A204.1 (cell line): ENCODE data around the gene IL31RA.

Source experiments
- FAIRE-seq: peaks from 2 replicates; lab custom pipeline; 2012; peaks lifted over from hg19 to GRCh38; lab: Jason Lieb, UNC

Gene IL31RA

DNA sequence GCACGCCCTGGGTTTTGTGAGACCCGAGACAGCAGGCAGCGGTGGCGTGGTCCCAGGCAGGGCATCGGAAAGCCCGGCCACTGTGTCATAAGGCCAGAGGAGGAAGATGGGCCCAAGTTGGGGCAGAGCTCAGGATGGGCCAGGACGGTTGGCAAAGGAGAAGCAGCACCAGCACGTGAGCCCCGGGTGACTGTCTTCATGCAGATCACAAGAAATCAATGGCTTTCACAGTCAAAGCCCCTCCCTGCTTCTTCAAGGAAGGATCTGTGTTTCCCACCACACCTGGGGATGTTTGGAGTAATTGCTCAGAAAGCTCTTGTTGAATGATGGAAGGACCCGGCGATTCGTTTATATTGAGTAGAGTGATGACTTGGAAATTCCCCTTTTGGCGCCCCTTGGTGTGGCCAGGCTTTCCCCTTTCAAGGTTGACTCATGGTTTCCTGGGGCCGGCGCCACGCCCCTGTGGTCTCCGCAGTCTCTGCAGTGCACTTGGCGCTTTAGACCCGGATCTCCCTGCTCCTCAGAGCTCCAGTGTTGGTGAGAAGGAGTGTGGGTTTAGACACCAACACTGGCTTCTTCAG, 52.1 kb downstream of the IL31RA start:
- FAIRE-seq, result no peak

DNA sequence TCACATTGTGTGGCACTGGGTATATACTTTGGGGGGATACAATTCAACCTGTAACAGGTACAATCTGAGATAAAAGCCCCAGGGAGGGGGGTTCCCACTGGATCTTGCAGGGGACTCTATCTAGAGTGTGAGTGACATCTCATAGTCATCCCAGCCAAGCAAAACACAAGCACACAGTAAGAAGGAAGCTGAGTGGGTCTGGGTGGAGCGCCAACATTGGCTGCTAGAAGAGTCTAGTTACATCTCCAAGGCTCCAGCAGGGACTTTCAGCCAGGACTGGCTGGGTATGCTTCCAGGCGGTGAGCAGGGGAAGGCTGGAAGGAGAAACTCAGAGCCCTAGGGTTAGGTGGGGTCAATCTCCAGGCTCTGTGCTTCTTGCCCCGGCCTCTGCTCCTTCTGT, 53.0 kb downstream of the IL31RA start:
- FAIRE-seq, result no peak

DNA sequence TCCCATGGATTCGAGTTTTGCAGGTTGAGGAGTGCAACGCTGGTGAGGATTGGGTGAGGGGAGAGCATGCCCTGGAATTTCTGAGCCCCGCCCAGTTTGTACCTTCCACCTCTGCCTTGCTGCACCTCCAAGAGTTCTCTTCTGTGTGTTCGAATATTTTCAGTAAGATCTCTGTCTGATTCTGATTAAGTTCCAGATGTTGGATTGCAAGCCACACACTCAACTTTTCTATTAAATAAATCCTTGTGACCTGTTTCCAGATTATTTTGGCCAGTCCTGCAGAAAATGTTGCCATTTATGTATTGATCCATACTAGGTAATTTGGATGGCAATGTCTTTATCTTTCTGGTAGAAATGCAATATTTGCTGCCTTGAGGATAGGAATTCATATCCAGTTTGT, 54.1 kb downstream of the IL31RA start:
- no peak for FAIRE-seq

DNA sequence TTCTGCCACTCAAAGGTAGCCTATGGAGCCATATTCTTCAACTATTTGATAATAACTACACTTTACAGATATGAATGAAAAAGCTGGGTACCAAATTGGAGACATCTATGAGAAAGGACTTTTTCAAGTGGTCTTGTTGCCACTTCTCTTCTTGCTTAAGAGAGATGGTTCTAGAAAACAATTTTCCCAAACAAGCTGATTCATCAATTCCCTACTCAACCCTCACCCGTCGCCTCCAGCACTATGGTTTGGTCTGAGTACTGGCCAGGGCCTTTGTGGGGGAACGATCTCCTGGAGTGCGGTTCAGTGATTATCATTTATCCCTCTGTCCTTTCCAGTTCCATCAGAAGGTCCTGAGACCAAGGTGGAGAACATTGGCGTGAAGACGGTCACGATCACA, 56.8 kb downstream of the IL31RA start:
- FAIRE-seq, result no peak

DNA sequence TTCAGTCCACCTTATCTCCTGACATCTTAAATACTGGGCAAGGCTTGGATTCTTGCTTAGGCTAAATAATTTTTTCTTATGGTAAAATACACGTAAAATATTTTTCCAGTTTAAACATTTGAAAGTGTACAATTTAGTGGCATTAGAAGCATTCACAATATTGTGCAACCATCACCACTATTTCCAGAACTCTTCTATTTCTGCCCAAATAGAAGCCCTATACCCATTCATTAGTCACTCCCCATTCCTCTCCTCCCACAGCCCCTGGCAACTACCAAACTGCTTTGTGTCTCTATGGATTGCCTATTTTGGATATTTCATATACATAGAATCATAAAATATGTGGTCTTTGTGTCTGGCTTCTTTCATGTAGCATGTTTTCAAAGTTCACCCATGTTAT, 57.6 kb downstream of the IL31RA start:
- no peak for FAIRE-seq

DNA sequence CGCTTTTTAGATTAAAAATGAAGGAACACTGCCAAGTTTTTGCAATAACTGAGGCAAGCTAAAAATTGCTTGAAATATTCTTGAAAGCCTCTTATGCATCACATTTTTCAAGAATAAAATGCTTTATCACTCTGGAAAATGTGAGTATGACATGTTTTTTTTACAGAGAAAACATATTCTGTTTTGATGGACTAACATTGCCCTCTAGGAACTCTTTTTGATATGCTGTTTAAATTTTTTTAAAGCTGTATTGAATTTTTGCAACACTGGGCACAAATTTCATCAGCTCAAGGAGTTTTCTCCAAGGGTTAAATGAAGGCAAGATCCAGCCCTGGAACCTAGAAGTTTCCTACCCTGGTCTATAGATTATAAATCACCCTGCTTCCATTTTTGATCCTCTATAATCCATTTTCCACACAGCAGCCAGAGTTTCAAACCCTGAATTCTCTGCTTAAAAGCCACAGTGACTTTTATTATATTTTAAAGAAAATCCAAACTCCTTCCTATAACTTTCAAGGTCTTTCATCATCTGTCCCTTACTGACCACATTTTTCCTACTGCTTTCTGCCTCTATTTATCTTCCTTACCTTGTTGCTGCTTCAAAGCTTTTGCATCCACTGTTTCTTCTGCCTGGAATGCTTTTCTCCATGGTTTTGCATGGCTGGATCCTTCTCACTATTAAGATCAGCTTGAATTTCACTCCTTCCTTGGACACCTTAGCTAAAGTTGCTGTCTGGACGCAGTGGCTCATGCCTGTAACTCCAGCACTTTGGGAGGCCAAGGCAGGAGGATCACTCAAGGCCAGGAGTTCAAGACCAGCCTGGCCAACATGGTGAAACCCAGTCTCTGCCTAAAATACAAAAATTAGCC, 60.9 kb downstream of the IL31RA start:
- no peak for FAIRE-seq

DNA sequence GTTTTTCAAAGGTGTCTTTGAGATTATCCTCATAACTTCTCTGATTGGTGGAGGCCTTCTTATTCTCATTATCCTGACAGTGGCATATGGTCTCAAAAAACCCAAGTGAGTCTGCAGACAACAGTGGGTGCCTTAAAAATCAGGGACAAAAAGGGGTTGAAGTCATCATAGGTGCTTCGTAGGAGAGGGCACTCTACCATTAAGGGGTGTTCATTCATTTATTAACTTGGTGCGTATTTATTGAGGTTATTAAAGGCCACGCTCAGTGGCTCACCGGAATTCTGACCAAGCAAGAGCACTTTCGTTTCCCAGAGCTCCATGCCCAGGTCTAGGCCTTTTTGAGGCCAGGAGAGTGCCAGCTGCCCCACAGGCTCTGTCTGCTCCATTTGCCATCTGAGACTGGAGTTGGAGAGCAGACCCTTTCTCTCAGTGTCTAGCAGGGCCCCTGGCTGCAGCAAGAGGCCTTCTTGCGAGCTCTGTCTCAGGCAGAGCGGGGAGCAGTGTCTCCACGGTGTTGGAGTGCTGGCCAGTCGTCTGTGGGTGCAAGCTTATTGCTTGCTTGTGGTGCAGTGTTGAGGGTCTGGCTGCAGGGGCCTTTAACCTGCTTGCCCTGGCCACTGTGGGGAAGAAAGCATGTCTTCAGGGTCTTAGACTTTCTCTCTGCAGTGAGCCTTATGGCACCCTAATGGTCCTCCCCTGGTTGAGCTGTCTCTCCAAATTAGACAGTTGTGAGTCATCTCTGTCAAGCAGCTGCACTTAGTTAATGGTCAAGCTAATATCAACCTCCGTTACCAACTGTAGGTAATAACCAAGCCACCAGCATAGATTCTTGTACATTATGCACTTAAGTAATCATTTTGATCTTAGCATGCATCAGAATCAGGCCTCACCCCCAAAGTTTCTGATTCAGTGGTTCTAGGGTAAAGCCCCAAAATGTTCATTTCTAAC, 62.6 kb downstream of the IL31RA start:
- no peak for FAIRE-seq

DNA sequence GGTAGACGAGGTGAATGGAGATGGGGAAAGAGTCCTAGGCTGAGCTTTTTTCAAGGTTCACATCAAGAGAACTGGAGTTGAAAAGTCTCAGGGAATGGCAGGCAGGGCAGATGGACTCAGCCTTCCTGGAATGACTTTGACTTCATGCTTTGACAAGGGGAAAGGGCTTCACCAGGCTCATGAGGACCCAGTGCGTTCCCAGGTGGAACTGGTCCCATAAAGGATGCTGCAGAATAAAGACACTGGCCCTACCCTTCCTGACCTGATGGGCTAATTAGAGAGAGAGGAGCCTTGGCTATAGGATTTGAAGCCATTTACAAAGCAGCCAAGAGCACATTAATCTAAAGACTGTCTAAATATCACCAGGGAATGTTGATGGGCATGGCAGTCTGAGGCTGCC, 63.8 kb downstream of the IL31RA start:
- no peak for FAIRE-seq

DNA sequence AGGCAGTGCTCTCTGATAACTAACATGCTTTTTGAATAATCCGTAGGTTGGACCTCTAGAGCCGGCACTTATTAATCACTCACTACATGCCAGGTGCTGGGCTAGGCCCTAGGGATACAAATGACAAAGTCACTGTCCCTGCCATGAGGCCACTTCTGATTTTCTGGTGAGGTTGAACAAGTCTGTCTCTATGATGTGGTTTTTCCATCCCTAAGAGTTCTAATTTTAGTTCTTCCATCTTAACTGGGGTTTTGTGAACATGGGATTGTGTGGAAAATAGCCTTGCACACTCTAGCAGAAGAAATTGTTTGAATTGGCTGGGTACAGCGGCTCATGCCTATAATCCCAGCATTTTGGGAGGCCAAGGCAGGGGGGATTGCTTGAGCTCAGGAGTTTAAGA, 64.6 kb downstream of the IL31RA start:
- FAIRE-seq, result no peak

DNA sequence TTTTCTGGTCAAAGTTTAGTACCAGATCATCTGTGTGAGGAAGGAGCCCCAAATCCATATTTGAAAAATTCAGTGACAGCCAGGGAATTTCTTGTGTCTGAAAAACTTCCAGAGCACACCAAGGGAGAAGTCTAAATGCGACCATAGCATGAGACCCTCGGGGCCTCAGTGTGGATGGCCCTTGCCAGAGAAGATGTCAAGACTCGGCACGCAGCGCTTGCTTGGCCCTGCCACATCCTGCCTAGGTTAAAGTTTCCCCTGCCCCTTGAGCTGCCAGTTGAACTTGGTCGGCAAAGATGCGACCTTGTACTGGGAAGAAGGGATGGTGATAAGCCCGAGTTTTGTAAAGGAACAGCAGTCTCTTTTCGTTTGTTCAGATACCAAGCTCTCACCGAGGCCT, 65.8 kb downstream of the IL31RA start:
- FAIRE-seq, result no peak

DNA sequence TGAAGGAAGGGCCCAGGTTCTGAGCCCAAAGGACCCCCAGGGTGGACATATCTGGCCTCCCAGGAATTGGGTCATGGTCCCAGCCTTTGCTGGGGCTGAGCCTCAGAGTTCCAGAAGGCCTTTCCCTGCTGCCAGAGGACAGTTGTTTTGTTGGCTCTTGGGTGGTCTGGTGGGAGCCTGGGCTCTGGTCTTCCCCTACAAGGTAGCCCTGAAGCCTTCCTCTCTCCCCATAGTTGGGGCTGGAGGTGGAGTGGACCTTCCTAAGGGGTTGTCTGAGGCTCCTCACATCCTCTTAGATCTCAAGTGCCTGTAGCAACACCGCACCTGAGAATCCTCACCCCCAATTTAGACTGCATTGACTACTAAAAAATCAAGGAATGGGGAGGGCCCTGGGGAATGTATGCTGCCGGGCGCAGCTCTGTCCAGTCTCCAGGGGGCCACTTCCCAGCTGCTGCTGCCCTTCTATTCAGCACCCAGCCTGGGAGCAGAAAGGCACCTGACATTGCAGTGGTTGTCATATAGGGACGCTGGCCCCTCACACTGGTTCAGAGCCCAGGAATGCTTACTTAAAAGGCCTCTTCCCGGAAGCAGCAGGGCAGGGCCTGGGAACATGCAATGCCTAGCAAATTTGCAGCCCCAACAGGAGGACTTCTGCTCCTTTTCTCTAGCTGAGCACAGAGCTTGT, 66.4 kb downstream of the IL31RA start:
- no peak for FAIRE-seq

DNA sequence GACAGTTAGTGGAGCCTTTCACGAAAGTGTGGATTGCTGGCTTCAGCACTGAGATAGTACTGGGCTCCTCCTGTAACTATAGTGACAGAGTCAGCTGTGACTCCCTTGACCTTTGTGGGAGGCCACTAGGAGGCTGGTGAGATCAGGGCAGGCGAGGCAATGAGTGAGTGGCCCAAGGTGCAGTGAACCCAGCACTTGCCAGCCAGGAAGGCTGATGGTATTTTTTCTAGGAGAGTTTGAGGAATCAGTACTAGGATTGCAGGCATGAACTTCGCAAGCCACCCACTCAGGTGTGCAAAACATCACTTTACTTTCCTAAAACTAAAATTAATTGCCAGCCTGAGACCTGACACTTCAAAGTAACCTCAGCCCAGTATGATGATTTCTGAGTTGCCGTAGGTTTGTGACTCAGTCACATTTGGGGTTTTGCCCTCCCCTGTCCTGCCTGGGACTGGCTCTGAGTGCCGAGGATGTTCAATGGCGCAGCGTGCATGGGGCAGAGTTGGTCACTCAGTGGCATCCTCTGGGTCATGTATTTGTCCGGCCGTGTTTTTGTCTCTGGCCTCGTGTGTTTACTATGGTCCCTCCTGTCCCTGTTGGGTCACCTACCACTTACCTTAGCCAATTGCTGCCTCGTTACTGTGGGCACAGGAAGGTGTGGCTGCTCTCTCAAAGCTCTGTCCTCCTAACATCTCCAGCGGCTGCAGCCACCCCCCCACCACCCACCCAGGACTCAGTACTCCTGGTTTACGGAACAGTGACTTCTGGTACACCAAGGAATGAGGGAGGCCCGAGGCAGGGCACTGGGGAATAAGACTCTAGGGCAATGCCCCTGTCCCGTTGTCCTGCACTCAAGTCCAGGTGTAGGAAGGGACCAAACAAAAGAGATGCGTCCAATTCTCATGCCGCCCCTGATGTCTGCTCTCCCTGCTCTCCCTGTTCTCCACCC, 67.2 kb downstream of the IL31RA start:
- no peak for FAIRE-seq

DNA sequence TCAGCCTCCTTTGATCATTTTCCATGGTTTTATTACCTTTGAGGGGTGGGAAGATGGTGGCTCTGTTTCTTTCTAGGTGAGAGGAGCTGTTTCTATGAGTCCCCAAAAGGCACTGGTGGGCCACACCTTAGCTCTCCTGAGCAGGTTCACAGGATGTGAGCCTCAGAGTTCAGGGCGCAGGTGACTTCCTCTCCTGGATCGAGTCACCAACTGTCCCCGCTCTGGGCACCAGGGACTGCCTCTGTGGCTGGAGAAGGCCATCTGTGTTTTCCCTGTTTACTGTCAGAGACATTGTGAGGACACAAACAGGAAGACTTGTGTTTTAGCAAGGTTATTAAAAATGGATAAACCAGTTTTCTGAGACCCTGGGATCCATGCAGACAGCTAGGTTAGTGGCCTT, 68.5 kb downstream of the IL31RA start:
- no peak for FAIRE-seq

DNA sequence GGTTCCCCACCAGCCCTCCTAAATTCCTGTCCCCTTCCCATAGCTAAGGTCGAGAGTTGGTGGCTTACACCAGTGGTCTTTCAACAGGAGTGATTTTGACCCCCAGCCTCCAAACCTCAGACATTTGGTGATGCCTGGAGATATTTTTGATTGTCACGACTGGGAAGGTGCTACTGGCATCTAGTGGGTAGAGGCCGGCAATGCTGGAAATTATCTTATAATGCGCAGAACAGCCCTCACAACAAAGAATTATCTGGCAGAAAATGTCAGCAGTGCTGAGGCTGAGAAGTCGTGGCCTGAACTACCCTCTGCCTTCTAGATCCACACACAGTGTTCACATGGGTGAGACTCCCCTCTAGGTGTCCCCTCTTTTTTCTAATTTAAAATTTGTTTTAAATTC, 69.6 kb downstream of the IL31RA start:
- no peak for FAIRE-seq

DNA sequence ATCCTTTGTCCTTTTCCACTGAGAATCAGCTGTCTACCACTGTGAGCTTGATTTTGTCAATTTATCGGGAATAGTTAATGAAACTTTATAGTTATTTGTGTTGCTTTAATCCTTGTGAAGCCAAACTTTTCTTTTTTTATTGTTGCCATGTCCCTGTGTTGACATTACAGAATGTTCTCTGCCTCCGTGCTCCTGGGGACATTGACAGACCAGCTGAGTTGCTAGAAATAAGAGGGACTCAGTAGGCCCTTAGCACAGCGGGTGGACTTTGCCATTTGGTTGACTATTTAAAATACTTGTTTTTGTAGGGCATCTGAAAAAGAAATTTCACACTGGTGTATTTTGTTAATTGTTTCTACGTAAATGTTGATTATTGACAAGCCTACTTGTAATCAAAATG, 70.5 kb downstream of the IL31RA start:
- FAIRE-seq, result no peak

DNA sequence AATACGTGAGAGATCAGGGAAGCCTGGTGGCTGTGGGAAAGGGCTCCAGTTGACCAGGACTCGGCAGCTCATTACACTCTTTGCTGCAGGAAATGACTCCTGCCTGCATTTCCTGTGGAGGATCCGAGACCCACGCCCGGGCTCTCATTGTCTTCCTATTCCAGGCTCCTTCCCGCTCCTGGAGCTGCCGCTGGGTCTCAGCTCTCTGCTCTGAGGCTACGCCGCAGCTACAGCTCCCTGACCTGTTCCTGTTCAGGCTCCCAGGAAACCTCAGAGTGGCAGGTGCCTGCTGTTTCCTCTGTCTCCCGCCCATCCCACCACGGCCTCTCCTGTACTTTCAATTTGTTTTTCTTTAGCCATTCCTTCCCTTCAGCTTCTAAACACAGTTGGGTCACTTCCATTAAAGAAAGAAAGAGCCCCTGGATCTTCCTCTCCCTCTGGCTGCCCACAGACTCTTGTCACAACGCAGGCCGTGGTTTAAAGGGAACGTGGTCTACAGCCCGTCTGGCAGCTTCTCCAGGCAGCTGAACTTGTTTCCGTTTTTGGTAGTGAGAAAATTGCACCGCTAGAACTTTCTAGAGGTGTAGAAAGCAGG, 72.1 kb downstream of the IL31RA start:
- FAIRE-seq, result no peak

DNA sequence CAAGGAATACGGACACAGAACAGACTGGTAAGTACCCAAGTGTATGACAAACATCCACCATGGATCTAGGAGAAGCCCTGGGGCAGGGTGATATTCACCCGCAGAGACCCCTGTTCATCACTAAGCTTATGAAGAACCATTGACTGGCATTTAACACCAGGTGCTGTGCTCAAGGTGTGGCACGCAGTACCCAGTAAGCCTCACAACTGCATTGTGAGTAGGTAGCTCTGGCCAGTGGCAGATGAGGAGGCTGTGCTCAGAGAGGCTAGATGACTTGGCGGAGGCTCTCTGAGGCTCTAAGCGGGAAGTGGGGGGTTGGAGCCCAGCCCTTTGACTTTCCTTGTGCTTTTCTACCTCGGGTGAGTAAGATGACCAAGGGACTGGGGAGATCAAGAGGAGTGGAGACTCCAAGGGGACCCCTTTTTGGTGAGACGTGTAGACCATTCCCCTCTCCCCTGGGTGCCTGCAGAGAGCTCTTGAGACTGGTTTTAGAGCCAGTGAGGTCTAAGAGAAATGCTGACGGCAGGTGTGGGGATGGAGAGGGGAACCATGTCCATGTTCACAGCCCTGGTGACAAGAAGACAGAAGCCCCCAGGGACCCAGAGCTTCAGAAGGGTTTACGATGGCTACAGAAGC, 72.8 kb downstream of the IL31RA start:
- FAIRE-seq, result no peak

DNA sequence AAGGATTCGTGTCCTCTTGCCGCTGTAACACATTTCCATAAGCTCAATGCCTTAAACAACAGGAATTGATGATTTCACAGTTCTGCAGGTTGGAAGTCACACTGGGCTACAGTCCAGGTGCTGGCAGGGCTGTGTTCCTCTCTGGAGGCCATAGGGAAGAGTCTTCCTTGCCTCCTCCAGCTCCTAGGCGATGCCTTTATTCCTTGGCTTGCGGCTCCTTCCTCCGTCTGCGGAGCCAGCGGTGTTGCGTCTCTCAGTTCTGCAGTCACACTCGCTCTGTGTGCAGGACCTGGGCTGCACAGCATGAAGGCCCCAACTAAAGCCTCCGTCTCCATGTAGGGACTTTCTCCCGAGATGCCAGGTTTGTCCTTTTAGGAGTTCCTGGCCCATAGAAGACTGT, 73.6 kb downstream of the IL31RA start:
- no peak for FAIRE-seq

DNA sequence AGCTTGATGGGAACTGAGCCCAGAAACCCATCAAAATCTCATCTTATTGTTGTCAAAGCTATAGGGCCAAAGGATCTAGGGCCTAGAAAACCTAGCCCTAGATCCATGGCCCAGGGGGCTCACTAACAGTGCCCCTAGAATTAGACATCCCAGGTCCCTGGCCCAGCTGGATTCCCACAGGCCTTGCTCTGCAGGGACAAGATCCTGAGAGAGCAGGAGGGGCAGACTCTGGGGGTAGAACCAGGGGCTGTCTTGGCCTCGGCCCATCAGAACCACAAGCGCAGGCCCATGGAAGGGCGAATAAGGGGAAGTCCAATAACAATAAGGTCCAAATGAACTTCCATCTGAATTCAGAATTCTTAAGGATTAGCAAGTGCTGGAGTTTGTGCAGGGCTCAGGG, 74.0 kb downstream of the IL31RA start:
- FAIRE-seq, result no peak

DNA sequence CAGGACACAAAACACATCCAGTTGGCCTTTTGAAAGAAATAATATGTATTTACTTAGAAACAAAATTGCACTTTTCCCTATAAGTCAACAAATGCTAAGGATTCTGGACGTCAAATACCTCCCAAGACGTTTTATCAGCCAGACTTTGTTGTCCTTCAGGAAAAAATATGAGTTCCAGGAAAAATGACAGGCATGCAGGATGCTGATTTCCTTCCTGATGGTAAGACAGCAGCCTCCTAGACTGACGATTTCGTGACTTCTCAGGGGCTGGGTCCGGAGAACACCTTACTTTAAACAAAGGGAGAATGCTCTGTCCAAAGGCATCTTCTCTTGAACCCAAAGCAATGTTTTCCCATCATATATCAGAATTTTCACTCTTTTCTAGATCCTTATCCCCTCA, 74.6 kb downstream of the IL31RA start:
- no peak for FAIRE-seq
